ENCODE data around the gene PARN.
"Not testable (repeated sequence)": the region's sequence is repeated elsewhere in the genome, so short reads cannot be mapped to it uniquely, and the experiment has no call there.

The PARN gene

GRCh38 chr16:14427371-14427948 is 202.6 kb downstream of the PARN start:
- no peak for DNase-seq

DNA sequence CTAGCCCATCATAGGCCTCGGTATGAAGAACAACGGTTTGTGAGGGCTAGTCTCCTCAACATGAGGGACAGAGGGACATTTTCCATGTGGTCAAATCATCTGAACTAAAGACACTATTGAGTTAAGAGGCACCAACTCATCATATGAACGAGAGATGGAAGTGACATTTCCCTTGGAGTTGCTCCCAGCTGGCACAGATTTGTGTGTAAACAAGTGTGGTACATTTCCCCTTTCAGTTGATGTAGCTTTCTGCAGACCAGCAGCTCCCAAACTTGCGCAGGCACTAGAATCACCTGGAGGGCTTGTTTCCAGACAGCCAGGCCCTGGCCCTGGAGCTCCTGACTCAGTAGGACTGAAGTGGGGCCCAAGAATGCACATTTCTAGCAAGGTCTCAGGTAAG is 205.5 kb downstream of the PARN start:
- DNase-seq = no peak

- DNase-seq = no peak
Measured at GRCh38 chr16:14423344-14423743, 206.7 kb downstream of the PARN start.

DNA sequence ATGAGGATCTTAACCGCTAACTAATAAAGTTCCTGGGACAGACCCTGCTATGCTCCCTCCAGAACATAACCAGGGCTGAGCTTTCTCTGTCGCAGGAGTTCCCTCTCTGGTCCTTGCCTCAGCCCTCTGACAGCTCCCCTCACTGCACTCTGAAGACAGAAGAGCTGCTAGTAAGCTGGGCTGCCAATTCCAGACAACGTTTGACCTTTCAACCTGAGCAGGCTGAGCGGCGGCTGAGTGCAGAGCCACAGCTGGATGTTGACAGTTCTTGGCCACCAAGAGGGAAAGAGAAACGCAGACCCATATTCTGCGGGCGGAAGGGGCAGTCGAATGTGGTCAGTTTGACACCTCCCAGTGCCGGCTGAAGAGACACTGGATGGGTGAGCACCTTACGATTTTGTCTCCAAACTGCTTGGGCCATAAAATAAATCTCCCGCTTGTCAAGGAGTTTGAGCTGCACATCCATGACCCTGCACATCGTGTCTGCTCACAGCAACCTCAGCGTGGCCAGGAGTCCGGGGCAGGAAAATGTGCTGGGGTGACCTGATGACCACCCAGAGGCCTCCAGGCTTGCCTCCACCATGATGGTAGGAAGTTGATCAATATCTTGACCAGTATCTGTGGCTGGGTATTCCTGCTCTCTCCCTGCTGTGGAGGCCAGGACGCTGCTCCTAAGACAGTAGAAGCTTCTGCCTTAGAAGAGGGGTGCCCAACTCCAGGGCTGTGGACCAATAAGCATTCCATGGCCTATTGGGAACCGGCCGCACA is 209.2 kb downstream of the PARN start:
- no peak for DNase-seq

DNA sequence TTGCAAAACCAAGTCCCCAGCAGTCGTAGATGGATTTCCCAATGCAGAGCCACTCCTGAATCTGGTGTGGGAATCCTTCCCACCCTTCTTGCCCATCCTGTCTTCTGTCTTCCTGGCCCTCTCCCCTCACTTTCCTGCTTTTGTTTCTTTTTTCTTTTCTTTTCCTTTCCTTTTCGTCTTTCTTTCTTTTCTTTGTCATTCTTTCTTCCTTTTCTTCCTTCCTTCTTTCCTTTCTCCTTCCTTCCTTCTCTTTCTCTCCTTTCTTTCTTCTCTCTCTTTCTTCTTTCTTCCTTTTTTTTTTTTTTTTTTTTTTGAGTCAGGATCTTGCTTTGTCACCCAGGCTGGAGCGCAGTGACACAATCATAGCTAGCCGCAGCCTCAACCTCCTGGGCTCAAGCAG is 209.8 kb downstream of the PARN start:
- DNase-seq = not testable (repeated sequence)

DNA sequence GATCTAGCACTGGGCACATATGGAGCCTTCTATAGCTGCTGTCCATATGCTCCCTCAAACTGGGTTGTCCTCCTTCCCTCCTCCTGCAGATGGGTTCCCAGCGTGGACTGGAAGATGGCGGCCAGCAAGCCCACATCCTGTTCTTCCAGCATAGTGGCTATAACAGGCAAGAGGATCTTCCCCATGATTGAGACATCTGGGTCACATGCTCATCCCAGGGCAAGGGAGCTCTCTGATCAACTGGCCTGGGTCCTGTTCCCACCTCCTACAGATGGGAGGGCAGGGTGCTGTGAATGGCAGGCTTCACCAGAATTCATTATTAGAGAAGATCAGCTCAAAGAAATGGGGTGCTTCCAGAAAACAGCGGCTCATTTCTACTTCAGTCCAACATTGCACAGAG is 210.2 kb downstream of the PARN start:
- DNase-seq = no peak

DNA sequence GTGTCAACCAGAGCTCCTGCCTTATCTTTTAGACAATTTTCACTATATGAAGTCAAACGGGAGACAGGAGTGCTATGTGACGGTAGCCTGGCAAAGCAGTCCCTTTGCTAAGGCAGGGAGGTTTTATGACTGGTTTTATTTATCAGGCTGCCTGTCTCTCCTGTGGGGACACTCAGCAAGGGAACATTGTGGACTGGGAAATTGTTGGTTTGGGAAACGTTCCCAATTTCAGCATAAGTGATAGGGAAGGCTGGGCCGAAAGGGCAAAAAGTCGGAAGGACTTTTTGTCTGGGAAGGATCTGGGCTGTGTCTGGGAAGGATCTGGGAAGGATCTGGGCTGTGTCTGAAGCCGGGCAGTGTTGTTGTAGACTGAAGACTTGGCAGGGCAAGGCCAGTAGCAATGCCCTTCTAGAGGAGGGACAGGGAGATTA is 211.2 kb downstream of the PARN start:
- no peak for DNase-seq

- no peak for DNase-seq
Measured at GRCh38 chr16:14416184-14416583, 213.9 kb downstream of the PARN start.

DNA sequence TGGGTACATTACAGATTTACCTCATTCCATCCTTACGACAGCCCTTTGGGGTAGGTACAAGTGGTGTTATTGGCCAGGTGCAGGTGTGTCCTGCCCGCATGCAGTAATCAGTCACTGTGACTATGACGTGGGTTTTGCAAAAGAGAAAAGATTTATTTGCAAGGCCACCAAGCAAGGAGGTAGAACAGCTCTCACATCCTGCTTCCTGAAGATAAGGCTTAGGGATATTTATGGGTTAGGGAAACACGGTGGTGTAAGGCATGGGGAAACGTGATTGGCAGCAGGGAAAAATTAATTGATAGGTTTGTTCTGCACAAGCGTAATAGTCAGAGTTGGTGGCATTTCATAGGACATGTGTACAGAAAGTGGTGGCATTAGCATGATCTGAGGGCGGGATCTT is 214.8 kb downstream of the PARN start:
- DNase-seq = no peak

GRCh38 chr16:14409563-14409962 is 220.5 kb downstream of the PARN start:
- DNase-seq = no peak

- DNase-seq = no peak
Measured at GRCh38 chr16:14407786-14408399, 222.2 kb downstream of the PARN start.

DNA sequence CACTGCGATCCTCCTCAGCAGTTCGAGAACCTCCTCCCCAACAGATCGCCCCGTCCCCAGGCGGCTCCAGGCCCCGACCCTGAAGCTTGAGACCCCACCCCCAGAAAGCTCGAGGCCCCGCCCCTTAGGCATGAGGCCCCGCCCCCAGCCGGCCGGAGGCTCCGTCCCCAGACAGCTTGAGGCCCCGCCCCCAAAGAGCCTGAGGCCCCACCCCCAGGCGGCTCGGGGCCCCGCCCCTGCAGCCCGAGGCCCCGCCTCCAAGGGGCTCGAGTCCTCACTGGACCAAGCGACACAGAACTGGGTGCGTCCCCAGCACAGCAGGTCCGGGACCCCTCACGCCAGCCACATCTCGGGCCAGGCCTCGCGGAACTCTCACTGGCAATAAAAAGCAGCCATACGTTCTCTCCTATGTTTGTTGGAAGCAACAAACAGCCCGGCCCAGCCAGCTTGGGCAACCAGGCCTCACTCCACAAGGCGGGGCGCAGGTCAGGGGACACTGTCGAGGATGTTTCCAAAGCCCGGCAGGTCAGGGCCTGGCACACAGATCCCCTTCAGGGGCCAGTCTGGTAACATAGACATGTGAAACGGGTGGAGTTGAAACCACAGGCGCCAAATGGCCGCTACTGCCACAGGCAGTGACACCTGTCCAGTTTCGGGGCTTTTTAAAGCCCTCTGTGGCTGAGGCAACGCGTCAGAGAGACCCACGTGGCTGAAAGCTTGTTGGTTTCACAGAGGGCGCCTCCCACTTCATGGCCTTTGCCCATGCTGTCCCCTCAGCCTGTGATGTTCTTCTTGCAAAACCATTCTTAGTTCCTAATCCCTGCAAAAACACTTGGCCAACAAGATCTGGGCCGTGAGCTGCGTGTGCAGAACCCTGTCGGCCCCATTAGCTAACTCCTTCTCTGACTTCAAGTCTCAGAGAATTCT is 224.2 kb downstream of the PARN start:
- no peak for DNase-seq

DNA sequence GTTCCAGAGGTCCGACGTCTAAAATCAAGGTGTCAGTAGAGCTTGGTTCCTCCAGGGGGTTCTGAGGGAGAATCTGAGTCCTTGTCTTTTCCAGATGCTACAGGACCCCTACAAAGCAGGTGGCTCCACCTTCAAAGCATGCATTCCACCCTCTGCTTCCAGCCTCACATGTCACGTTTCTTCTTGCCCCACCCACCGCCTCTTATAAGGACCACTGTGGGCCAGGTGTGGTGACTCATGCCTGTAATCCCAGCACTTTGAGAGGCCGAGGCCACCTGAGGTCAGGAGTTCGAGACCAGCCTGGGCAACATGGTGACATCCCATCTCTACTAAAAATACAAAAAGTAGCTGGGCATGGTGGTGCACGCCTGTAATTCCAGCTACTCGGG is 227.1 kb downstream of the PARN start:
- DNase-seq = not testable (repeated sequence)

DNA sequence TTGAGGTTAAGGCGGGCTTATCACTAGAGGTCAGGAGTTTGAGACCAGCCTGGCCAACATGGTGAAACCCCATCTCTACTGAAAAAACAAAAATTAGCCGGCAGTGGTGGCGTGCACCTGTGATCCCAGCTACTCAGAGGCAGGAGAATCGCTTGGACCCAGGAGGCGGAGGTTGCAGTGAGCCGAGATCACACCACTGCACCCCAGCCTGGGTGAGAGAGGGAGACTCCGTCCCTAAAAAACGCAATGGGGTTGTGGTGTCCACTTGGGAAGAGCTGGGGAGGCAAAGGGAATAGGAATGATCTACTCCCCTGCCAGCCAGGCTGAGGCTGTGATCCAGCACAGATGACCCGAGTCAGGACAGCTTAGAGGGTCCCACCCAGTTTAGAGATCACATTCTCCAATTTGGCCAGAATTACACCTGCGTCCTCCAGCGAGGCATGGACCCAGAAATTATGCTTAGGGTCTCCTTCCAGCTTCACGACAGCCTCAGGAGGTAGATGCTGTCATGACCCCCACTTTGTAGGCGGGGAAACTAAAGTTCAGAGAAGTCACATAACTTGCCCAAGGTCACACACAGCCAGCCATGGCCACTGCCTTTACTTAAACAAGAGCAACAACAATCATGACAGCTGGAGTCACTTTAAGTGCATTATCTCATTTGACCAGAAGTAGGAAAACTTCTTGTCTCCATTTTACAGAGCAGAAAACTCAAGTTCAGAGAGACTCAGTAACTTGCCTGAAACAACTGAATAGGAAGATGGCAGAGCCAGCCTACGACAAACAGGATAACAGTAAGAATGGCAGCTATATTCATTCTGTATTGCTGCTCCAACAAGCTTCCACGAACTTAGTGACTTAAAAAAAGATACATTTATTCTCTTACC is 227.7 kb downstream of the PARN start:
- DNase-seq = not testable (repeated sequence)

- not testable (repeated sequence) for DNase-seq
Measured at GRCh38 chr16:14401711-14402061, 228.4 kb downstream of the PARN start.

- DNase-seq = not testable (repeated sequence)
Measured at GRCh38 chr16:14400978-14401710, 228.9 kb downstream of the PARN start.

- DNase-seq = no peak
Measured at GRCh38 chr16:14400285-14400977, 229.6 kb downstream of the PARN start.

DNA sequence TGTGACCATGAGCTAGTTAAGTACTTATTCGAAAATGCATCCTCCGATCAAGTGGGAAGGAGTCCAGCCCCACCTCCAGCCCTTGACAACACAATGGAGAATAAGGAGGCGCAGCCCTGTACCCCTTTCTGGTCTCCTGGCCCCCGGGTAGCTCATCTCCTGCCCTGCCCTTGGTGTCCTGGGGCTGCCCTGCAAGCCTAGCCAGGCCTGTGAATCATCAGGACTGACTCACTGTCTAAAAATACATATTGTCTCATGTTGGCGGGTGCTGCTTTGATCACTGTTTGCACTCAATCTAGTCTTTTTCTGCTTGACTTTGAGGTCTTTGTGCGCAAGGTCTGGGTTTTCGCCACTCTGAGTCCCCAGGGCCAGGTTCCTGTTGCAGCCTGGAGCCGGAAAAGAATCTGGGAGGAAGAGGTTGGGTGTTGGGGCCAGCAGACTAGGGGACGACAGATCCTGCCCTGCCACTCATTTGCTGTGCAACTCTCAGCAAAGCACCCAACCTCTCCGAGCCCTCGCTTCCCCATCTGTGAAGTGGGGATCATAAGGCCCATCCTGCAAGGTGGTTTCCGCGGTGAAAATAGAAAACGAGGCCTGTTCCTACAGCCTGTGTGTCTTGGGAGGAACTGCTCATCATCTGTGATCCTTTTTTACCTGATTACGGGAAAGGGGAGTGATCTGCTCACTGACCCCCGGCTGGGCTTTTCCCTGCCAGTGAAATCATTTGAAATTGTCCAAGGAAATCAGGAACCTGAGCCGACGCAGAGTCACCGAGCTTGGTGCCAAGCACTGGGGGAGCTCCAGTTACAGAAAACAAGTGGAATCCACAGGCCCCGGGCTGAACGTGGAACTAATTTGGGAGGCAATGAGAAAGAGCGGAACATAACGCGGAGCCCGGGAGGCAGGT is 230.4 kb downstream of the PARN start:
- no peak for DNase-seq

GRCh38 chr16:14398014-14398717 is 231.9 kb downstream of the PARN start:
- DNase-seq = no peak

Data from cerebellar nuclear complex (tissue), 1 donor.